Glutamatergic neuron (in vitro differentiated cells): ENCODE data around the gene CRYGN. TPM values are rescaled to one million over a fixed set of nuclear protein-coding genes. Genes with fewer than 3 reads are reported as not detected.

Experiments
- DNase-seq: peaks from one replicate; pipeline ENCODE4 v3.0.0; 2022
- H3K27ac Mint-ChIP-seq: one replicate; pipeline ENCODE4 v1.8.0; 2020; ENCODE audit warnings: mild to moderate bottlenecking, mixed read lengths, inconsistent platforms; ENCODE audit not compliant: unreplicated experiment
- H3K27me3 Mint-ChIP-seq: one replicate; pipeline ENCODE4 v1.8.0; 2020; ENCODE audit warnings: mild to moderate bottlenecking, moderate library complexity, mixed read lengths, inconsistent platforms; ENCODE audit not compliant: unreplicated experiment
- H3K36me3 Mint-ChIP-seq: one replicate; pipeline ENCODE4 v1.8.0; 2020; ENCODE audit warnings: mild to moderate bottlenecking, mixed read lengths, inconsistent platforms; ENCODE audit not compliant: unreplicated experiment
- H3K4me1 Mint-ChIP-seq: one replicate; pipeline ENCODE4 v1.8.0; 2020; ENCODE audit warnings: mild to moderate bottlenecking, low read depth, mixed read lengths, inconsistent platforms; ENCODE audit not compliant: unreplicated experiment
- H3K4me3 Mint-ChIP-seq: one replicate; pipeline ENCODE4 v1.8.0; 2020; ENCODE audit warnings: mild to moderate bottlenecking, mixed read lengths, inconsistent platforms; ENCODE audit not compliant: unreplicated experiment
- H3K9me3 Mint-ChIP-seq: one replicate; pipeline ENCODE4 v1.8.0; 2020; ENCODE audit warnings: mild to moderate bottlenecking, moderate library complexity, mixed read lengths, inconsistent platforms; ENCODE audit not compliant: unreplicated experiment
- total RNA-seq: library from RNA; stranded (reverse); fragmentation: NEBNext Ultra II Directional; extraction: Animal tissue kit (Norgen Biotek cat#: 25700); gene quantifications from one replicate; pipeline ENCODE4 v1.2.1, GENCODE V29; 2021; ENCODE audit not compliant: unreplicated experiment
- TF ChIP-seq, protein P1 (sequence below): fragments of 200-600 bp; sonication (generic); IDR thresholded peaks from one replicate; pipeline ENCODE4 v1.5.0; 2021; ENCODE audit not compliant: partially characterized antibody, unreplicated experiment

The CRYGN gene
- total RNA-seq, 1 donor from 2014 or later: not detected

DNA sequence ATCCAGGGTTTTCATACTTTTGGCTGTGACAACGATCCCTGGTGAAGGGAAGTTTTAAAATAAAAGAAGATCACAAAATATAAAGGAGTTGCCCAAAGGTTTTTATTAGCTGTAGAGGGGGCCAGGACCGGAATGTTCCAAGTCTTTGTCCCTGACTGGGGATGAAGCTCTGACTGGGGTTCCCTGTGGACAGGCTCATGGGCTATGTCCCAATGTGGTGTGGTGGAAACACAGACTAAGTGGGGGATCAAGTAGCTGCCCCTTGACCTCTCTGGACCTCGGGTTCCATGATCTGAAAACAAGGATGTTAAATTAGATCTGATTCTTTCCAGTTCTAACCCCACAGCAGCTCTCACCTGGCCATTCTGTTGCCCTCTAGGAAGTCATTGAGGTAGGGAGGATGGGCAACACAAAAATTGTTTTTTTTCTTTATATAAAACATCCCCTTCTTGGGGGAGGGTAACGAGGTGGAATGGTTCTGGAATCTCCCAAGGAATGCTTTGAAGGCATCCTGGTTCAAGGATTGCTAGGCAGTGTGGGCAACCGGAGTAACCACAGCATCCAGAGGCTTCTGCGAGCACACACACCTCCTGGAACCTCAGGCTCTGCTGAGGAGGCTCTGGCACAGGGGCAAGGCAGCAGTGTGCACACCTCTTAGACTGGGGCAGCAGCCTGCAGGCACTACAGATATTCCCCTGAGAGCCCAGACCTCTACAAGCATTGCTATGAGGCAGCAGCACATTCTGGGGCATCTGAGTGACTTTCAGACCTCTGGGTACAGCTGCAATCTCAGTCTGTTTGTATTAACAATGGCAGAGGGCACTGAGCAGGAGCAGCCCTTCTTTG, 21.4 kb upstream of the CRYGN start:
- H3K9me3 Mint-ChIP-seq: peaks cover 2% of the 10 kb centered on the region
- no peak for DNase-seq
- peak overlapping the region; percentile 26 for H3K27ac Mint-ChIP-seq
- H3K4me3 Mint-ChIP-seq: no peak overlapping the region
- TF ChIP-seq, protein P1, sequence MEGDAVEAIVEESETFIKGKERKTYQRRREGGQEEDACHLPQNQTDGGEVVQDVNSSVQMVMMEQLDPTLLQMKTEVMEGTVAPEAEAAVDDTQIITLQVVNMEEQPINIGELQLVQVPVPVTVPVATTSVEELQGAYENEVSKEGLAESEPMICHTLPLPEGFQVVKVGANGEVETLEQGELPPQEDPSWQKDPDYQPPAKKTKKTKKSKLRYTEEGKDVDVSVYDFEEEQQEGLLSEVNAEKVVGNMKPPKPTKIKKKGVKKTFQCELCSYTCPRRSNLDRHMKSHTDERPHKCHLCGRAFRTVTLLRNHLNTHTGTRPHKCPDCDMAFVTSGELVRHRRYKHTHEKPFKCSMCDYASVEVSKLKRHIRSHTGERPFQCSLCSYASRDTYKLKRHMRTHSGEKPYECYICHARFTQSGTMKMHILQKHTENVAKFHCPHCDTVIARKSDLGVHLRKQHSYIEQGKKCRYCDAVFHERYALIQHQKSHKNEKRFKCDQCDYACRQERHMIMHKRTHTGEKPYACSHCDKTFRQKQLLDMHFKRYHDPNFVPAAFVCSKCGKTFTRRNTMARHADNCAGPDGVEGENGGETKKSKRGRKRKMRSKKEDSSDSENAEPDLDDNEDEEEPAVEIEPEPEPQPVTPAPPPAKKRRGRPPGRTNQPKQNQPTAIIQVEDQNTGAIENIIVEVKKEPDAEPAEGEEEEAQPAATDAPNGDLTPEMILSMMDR: no peak
- no peaks in the 10 kb centered on the region for H3K27me3 Mint-ChIP-seq
- peaks cover 19% of the 10 kb centered on the region for H3K4me1 Mint-ChIP-seq
- H3K36me3 Mint-ChIP-seq: peaks cover 25% of the 10 kb centered on the region

- TF ChIP-seq, protein P1: no peak
- Mint-ChIP-seq H3K27me3 (no peaks in the 10 kb centered on the region), H3K4me1 (peaks cover 19% of the 10 kb centered on the region), H3K4me3 (peak overlapping the region; percentile 0), H3K9me3 (peaks cover 2% of the 10 kb centered on the region), H3K36me3 (peaks cover 25% of the 10 kb centered on the region), H3K27ac (peak overlapping the region; percentile 62)
- no peak for DNase-seq
Measured at GRCh38 chr7:151460474-151460855, 20.5 kb upstream of the CRYGN start.

DNA sequence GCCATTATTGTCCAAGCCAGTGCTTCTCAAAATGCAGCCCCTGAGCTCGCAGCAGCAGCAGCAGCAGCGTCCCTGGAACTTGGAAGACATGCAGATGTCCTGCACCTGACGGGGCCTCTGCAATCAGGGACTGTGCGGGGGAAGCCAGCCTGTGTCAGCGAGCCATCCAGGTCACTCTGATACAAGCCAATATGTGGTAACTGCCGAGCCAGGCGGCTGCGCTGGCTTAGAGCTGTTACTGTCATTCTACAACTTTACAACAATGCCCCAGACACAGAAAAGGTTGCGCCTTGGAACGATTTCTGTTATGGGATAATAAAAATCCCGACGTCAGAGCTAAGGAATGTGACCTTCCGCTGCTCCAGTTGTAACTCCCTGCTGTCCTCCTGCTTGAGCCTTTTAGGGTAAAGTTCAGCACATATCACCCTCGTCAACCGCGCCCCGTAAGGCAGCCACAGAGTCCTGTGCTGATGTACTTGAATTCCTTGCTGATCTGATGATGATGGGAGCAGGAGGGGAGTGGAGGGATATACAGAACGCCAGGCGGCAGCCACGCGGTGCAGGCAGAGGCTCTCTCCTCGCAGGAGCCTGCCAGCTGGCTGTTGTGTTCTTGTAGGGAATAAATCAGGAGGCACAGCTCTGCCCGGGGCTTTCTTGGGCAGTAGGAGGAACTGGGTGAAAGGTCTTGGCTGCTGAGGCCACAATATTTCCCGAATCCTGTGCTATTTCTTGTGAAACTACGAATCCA, 20.0 kb upstream of the CRYGN start:
- Mint-ChIP-seq H3K27ac (peak overlapping the region; percentile 62), H3K9me3 (peaks cover 2% of the 10 kb centered on the region), H3K36me3 (peaks cover 25% of the 10 kb centered on the region), H3K27me3 (no peaks in the 10 kb centered on the region), H3K4me3 (peak overlapping the region; percentile 49), H3K4me1 (peaks cover 19% of the 10 kb centered on the region)
- peak; percentile 40 for DNase-seq
- TF ChIP-seq, protein P1: no peak

- Mint-ChIP-seq H3K36me3 (peaks cover 9% of the 10 kb centered on the region), H3K4me1 (peaks cover 24% of the 10 kb centered on the region), H3K4me3 (no peak overlapping the region), H3K27ac (no peak overlapping the region), H3K9me3 (no peaks in the 10 kb centered on the region), H3K27me3 (no peaks in the 10 kb centered on the region)
- TF ChIP-seq, protein P1: no peak
- DNase-seq: no peak
Measured at GRCh38 chr7:151457534-151457933, 17.6 kb upstream of the CRYGN start.

- Mint-ChIP-seq H3K9me3 (peaks cover 2% of the 10 kb centered on the region), H3K27ac (no peak overlapping the region), H3K4me3 (no peak overlapping the region), H3K27me3 (no peaks in the 10 kb centered on the region), H3K4me1 (peaks cover 24% of the 10 kb centered on the region), H3K36me3 (peaks cover 7% of the 10 kb centered on the region)
- TF ChIP-seq, protein P1: no peak
- no peak for DNase-seq
Measured at GRCh38 chr7:151456782-151457181, 16.8 kb upstream of the CRYGN start.
